IMR-90 (cell line): ENCODE results near the gene TNS2. TPM values are rescaled to one million over a fixed set of nuclear protein-coding genes. Genes with fewer than 3 reads are reported as not detected.

Source experiments
- ATAC-seq: fragments of 200-7000 bp; cut with Tn5 transposase; 2 replicates; pipeline ENCODE4 v1.9.1; 2020; ENCODE audit warnings: low read depth, mild to moderate bottlenecking, moderate library complexity
- BruUV-seq: library from RNA; stranded (reverse); fragments of 400-500 nt; replicated peaks from 2 replicates; lab custom pipeline; 2021; lab: Mats Ljungman, UMichigan
- CTCF ChIA-PET: fragments of 300-600 bp; formaldehyde crosslinking; extraction: SDS; loops from one replicate; lab custom pipeline; 2021; ENCODE audit warnings: antibody characterized with exemption; lab: Yijun Ruan, JAX
- POLR2A ChIA-PET: fragments of 300-600 bp; sonication (Branson Sonifier 250); formaldehyde crosslinking; loops from one replicate; lab custom pipeline; 2022; ENCODE audit warnings: antibody characterized with exemption; ENCODE audit not compliant: unreplicated experiment; lab: Charles Lee
- DNase-seq: peaks from one replicate; pipeline ENCODE4 v3.0.0; 2013
- H2AFZ ChIP-seq: replicated peaks from 2 replicates; pipeline ENCODE3; 2013; ENCODE audit warnings: low read length, mild to moderate bottlenecking; ENCODE audit not compliant: poor library complexity
- H2AK5ac ChIP-seq: 2 replicates; pipeline ENCODE4 v1.6.1; 2013; ENCODE audit warnings: low read depth, low read length, inconsistent platforms
- H2AK9ac ChIP-seq: replicated peaks from 2 replicates; pipeline ENCODE3; 2013; ENCODE audit warnings: mild to moderate bottlenecking, low read depth, low read length, moderate library complexity; ENCODE audit not compliant: poor library complexity
- H2BK120ac ChIP-seq: 2 replicates; pipeline ENCODE4 v1.6.1; 2013; ENCODE audit warnings: low read depth, low read length, inconsistent platforms
- H2BK15ac ChIP-seq: 3 replicates; pipeline ENCODE4 v1.6.1; 2013; ENCODE audit warnings: low read depth, low read length, inconsistent platforms
- H2BK20ac ChIP-seq: 2 replicates; pipeline ENCODE4 v1.6.1; 2013; ENCODE audit warnings: low read depth, mild to moderate bottlenecking, inconsistent platforms, low read length, moderate library complexity
- H2BK5ac ChIP-seq: 2 replicates; pipeline ENCODE4 v1.6.1; 2013; ENCODE audit warnings: mild to moderate bottlenecking, low read depth, low read length, inconsistent platforms; ENCODE audit not compliant: poor library complexity, severe bottlenecking
- H3K14ac ChIP-seq: replicated peaks from 2 replicates; pipeline ENCODE4 v1.6.1; 2013; ENCODE audit warnings: low read depth, low read length, inconsistent platforms
- H3K18ac ChIP-seq: 2 replicates; pipeline ENCODE4 v1.6.1; 2013; ENCODE audit warnings: low read depth, low read length, control low read depth
- H3K23ac ChIP-seq: 2 replicates; pipeline ENCODE4 v1.6.1; 2013; ENCODE audit warnings: low read depth, low read length, inconsistent platforms
- H3K27ac ChIP-seq: 2 replicates; pipeline ENCODE4 v1.5.1; 2013; ENCODE audit warnings: mild to moderate bottlenecking, control low read depth, low read length; ENCODE audit not compliant: insufficient read depth
- H3K27me3 ChIP-seq: 2 replicates; pipeline ENCODE4 v1.6.1; 2013; ENCODE audit warnings: low read length; ENCODE audit not compliant: control insufficient read depth, insufficient read depth
- H3K36me3 ChIP-seq: 2 replicates; pipeline ENCODE4 v1.6.1; 2013; ENCODE audit warnings: low read length, mixed read lengths; ENCODE audit not compliant: control insufficient read depth, insufficient read depth
- H3K4ac ChIP-seq: 2 replicates; pipeline ENCODE4 v1.6.1; 2013; ENCODE audit warnings: low read depth, low read length, inconsistent platforms
- H3K4me1 ChIP-seq: 2 replicates; pipeline ENCODE4 v1.6.1; 2013; ENCODE audit warnings: low read length, mixed read lengths; ENCODE audit not compliant: control insufficient read depth, insufficient read depth
- H3K4me2 ChIP-seq: 2 replicates; pipeline ENCODE4 v1.6.1; 2013; ENCODE audit warnings: low read depth, mild to moderate bottlenecking, control low read depth, low read length, moderate library complexity
- H3K4me3 ChIP-seq: 2 replicates; pipeline ENCODE4 v1.5.1; 2013; ENCODE audit warnings: low read depth, mild to moderate bottlenecking, control low read depth, low read length, moderate library complexity; ENCODE audit not compliant: insufficient read depth
- H3K56ac ChIP-seq: 2 replicates; pipeline ENCODE4 v1.6.1; 2013; ENCODE audit warnings: low read length, inconsistent platforms; ENCODE audit not compliant: insufficient read depth; ENCODE audit errors: extremely low read depth
- H3K79me1 ChIP-seq, 2 experiments: 2 replicates each; pipeline ENCODE4 v1.6.1; 2013; ENCODE audit warnings: low read length in 2 of 2, inconsistent platforms in 1 of 2, low read depth in 1 of 2
- H3K9ac ChIP-seq: 2 replicates; pipeline ENCODE4 v1.6.1; 2013; ENCODE audit warnings: low read depth, low read length, control low read depth
- H3K9me1 ChIP-seq: 2 replicates; pipeline ENCODE4 v1.6.1; 2013; ENCODE audit warnings: low read length, inconsistent platforms; ENCODE audit not compliant: insufficient read depth
- H3K9me3 ChIP-seq: 2 replicates; pipeline ENCODE4 v1.6.1; 2013; ENCODE audit warnings: low read length; ENCODE audit not compliant: control insufficient read depth, insufficient read depth
- H4K20me1 ChIP-seq: 2 replicates; pipeline ENCODE4 v1.6.1; 2013; ENCODE audit warnings: low read length, inconsistent platforms; ENCODE audit not compliant: insufficient read depth
- H4K5ac ChIP-seq: 2 replicates; pipeline ENCODE4 v1.6.1; 2013; ENCODE audit warnings: mild to moderate bottlenecking, low read depth, low read length, control low read depth
- H4K8ac ChIP-seq, 2 experiments: 2 replicates each; pipeline ENCODE4 v1.6.1; 2013; ENCODE audit warnings: low read depth in 2 of 2, low read length in 2 of 2, control low read depth in 1 of 2, inconsistent platforms in 1 of 2
- H4K91ac ChIP-seq: 2 replicates; pipeline ENCODE4 v1.6.1; 2013; ENCODE audit warnings: low read depth, low read length, inconsistent platforms; ENCODE audit not compliant: insufficient read depth
- ELK1 ChIP-seq: fragments of 150-350 bp; IDR thresholded peaks from 2 replicates; pipeline ENCODE4 v1.6.1; 2016; ENCODE audit warnings: low read depth, mild to moderate bottlenecking, low read length, moderate library complexity, borderline replicate concordance
- MAFK ChIP-seq: IDR thresholded peaks from 2 replicates; pipeline ENCODE4 v1.6.1; 2012; ENCODE audit warnings: low read depth, low read length, improper control_type of control experiment
- MXI1 ChIP-seq: IDR thresholded peaks from 2 replicates; pipeline ENCODE4 v1.6.1; 2012; ENCODE audit warnings: low read depth, mild to moderate bottlenecking, low read length, moderate library complexity, borderline replicate concordance
- RAD21 ChIP-seq: IDR thresholded peaks from 2 replicates; pipeline ENCODE4 v1.6.1; 2012; ENCODE audit warnings: low read length, improper control_type of control experiment
- RFX5 ChIP-seq: IDR thresholded peaks from 2 replicates; pipeline ENCODE4 v1.8.0; 2012; ENCODE audit warnings: low read depth, mild to moderate bottlenecking, low read length, moderate library complexity
- WGBS, 2 experiments: methylation state at CpG; one replicate each; pipeline versions ENCODE4 v1.1.5 to v1.1.7; 2013; ENCODE audit warnings: missing lambda C conversion rate in 2 of 2; ENCODE audit not compliant: insufficient read length in 1 of 2; ENCODE audit errors: extremely low coverage in 2 of 2; 5-methylcytosine and 5-hydroxymethylcytosine counted together
- dilution Hi-C: fragments of 300-500 bp; cut with HindIII; formaldehyde crosslinking; loops from one replicate; pipeline ENCODE4 v1.14.3; 2018; ENCODE audit warnings: low sequenced_read_pairs; ENCODE audit not compliant: unreplicated experiment
- in situ Hi-C: fragments of 300-500 bp; cut with MboI; formaldehyde crosslinking; loops from 3 replicates; pipeline ENCODE4 v1.14.3; 2019; ENCODE audit warnings: low sequenced_read_pairs, inconsistent platforms, mixed read lengths
- intact Hi-C: fragments of 100-400 bp; cut with micrococcal nuclease; formaldehyde crosslinking; loops from 2 replicates; pipeline ENCODE4 v1.10.0; 2022
- polyA plus RNA-seq, 3 experiments: library from polyadenylated mRNA; depleted of rRNA; stranded (reverse); fragments of >200 nt; gene quantifications; 2 replicates each; pipeline ENCODE4 v1.2.3, GENCODE V29; 2012; ENCODE audit warnings: low replicate concordance in 1 of 3
- total RNA-seq: library from RNA; depleted of rRNA; stranded (reverse); fragments of >200 nt; gene quantifications from 2 replicates; pipeline ENCODE4 v1.2.3, GENCODE V29; 2012

TNS2 gene
- total and polyA plus RNA-seq, 2 of the 4 experiments (the other 2 are of a cell fraction) = 10.4 to 67.2 TPM

- ChIA-PET CTCF (no interaction called here), POLR2A (no interaction called here)
- Histone ChIP-seq H3K9ac (no peak overlapping the region), H3K27me3 (no peaks in the 10 kb centered on the region), H4K20me1 (no peaks in the 10 kb centered on the region), H2AFZ (peak overlapping the region; percentile 11), H2BK5ac (no peak overlapping the region), H2BK120ac (no peak overlapping the region), H3K23ac (no peak overlapping the region), H3K27ac (no peak overlapping the region), H2BK20ac (no peak overlapping the region), H3K79me1 (no peaks in the 10 kb centered on the region), H3K18ac (no peak overlapping the region), H3K4ac (no peak overlapping the region), H2AK5ac (no peak overlapping the region), H3K4me1 (no peaks in the 10 kb centered on the region), H2AK9ac (no peak overlapping the region), H3K9me3 (no peaks in the 10 kb centered on the region), H3K9me1 (no peaks in the 10 kb centered on the region), H3K14ac (no peak overlapping the region), H2BK15ac (no peak overlapping the region), H3K36me3 (no peaks in the 10 kb centered on the region), H3K4me2 (no peak overlapping the region), H3K56ac (no peak overlapping the region), H4K91ac (no peak overlapping the region), H4K8ac (no peak overlapping the region), H4K5ac (no peak overlapping the region), H3K4me3 (no peak overlapping the region)
- DNase-seq (no peak), ATAC-seq (no peak)
- 78% methylated on average over 3 of the region's 12 CpGs; no CpG with 5 or more reads in 1 of the 2 experiments for WGBS, 2 experiments
- no TSS peak for BruUV-seq
- TF ChIP-seq RFX5 = no peak
- TF ChIP-seq ELK1 = no peak
- TF ChIP-seq MAFK = no peak
- no peak for TF ChIP-seq MXI1
- TF ChIP-seq RAD21 = no peak
- intact Hi-C loops (no loop called here), dilution Hi-C loops (no loop called here), in situ Hi-C loops (no loop called here)
Observed at GRCh38 chr12:53113136-53113705, 63.4 kb downstream of the TNS2 start.
